ENCODE results near the gene OR5K1.

The OR5K1 gene

GRCh38 chr3:98518816-98519215, 55.8 kb downstream of the OR5K1 start:
- no peak for DNase-seq

- DNase-seq = no peak
Observed at GRCh38 chr3:98519351-98519750, 56.4 kb downstream of the OR5K1 start.

GRCh38 chr3:98521897-98522543, 59.0 kb downstream of the OR5K1 start:
- peak; percentile 17 to 75 (median 27) for DNase-seq

Measured in T-helper 1 cell (primary cell).